GM10266 (cell line): ENCODE results near the gene TINCR.

Source experiments
- DNase-seq: peaks from one replicate; pipeline ENCODE4 v3.0.0; 2012; ENCODE audit errors: extremely low spot score
- TF ChIP-seq, protein P1 (sequence below): IDR thresholded peaks from 2 replicates; pipeline ENCODE4 v1.5.1; 2012; ENCODE audit warnings: mild to moderate bottlenecking, low read depth; ENCODE audit not compliant: control insufficient read depth, insufficient read depth; ENCODE audit errors: missing control alignments

TINCR gene

DNA sequence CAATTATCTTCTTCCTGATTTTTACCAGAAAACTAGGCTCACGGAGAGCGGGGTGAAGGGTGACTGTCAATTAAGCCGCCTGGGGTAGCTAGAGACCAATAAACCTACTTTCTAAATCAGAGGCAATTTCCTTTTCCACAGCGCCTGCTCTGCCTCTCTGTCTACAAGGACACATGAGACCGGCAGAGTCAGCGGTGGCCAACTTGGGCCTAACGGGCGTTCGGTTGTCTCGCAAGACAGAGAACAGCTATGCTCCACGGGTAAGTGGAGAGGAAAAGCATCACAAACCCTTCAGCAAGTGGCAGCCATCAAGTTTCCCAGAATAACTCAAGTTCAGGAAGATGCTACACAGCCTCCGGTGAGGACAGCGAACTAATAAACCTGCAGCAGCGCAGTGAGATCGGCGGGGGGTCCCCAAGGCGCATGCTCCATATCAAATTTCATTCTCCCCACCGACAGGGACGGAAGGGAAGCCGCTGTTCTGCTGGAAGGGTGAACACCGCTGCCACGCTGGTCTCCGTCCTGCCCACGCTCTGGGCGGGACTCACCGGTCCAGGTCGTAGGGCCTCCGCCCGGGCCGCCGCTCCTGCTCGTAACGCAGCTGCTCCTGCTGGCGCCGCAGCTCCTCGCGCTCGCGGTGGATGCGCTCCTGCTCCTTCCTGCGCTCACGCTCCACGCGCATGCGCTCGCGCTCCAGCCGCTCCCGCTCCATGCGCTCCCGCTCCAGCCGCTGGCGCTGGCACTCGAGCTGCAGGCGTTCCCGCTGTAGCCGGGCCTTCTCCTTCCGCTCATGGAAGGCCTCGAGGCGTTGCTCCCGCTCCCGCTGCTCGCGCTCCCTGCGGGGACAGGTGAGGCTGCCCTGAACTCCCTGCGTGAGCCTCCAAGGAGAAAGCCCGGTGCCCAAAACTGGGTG is 25.8 kb upstream of the TINCR start:
- TF ChIP-seq, protein P1, sequence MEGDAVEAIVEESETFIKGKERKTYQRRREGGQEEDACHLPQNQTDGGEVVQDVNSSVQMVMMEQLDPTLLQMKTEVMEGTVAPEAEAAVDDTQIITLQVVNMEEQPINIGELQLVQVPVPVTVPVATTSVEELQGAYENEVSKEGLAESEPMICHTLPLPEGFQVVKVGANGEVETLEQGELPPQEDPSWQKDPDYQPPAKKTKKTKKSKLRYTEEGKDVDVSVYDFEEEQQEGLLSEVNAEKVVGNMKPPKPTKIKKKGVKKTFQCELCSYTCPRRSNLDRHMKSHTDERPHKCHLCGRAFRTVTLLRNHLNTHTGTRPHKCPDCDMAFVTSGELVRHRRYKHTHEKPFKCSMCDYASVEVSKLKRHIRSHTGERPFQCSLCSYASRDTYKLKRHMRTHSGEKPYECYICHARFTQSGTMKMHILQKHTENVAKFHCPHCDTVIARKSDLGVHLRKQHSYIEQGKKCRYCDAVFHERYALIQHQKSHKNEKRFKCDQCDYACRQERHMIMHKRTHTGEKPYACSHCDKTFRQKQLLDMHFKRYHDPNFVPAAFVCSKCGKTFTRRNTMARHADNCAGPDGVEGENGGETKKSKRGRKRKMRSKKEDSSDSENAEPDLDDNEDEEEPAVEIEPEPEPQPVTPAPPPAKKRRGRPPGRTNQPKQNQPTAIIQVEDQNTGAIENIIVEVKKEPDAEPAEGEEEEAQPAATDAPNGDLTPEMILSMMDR: no peak
- DNase-seq: no peak

DNA sequence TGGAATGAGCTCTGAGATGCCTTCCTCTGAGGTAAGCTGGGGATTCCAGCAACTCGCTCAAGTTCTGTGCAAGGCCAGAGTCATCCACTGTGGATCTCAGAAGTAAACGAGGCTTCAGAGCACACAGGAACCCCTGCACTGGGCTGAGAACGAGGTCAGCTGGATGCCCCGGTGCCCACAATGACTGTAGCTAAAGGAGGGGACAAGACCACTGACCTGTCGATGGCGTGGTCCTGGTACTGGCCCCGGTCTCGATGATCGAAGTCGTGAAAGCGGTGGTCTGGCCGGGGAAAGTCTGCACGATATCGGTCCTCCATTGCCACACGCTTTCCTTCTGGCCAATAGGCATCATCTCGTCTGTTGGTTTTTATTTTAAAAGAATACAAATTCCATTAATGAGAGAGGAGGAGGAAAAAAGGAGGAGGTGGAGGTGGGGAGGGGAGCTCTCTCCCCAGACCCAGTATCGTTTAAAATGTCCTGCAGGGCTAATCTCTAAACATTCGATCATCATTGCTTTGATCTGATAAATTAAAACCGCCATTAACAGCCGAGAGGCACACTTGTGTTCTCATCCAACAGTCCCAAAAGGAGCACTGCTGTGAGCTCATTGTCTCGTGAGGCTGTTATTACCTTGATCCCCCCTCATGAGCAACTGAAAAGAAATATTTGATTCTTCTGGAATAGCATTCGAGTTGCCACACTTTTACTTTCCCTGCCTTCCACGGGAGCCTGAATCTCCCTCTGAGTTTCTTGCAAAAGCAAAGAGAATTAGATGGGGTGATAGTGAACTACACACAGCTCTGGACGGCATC is 25.0 kb upstream of the TINCR start:
- DNase-seq: no peak
- TF ChIP-seq, protein P1: no peak

DNA sequence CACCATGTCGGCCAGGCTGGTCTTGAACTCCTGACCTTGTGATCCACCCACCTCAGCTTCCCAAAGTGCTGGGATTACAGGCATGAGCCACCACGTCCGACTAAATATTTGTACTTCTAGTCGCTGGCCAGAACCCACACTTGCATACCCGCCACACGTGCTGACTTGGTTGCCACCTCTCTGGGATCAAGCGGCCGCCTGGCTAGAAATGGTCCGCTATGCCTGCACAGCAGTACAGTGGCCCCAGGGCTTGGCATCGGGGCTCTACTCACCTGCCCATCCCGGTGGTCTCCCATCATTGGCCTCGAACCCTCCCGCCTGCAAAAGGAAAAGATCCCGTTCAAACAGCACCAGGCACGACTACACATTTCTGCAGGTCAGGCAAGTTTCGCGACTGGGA is 23.7 kb upstream of the TINCR start:
- TF ChIP-seq, protein P1: no peak
- DNase-seq: no peak

DNA sequence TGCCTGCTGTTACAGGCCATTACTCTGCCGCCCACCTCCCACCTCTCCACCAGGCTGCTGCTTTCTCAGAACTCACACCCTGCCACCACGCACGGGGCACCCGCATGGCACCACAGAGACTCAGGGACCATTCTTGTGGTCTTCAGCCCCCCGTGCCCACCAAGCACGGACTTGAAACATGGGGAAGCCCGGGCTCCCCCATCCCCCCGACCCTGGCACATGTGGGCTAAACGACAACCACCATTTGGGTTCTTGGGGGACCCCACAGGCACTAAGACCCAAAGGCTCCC is 23.1 kb upstream of the TINCR start:
- no peak for DNase-seq
- TF ChIP-seq, protein P1: no peak

DNA sequence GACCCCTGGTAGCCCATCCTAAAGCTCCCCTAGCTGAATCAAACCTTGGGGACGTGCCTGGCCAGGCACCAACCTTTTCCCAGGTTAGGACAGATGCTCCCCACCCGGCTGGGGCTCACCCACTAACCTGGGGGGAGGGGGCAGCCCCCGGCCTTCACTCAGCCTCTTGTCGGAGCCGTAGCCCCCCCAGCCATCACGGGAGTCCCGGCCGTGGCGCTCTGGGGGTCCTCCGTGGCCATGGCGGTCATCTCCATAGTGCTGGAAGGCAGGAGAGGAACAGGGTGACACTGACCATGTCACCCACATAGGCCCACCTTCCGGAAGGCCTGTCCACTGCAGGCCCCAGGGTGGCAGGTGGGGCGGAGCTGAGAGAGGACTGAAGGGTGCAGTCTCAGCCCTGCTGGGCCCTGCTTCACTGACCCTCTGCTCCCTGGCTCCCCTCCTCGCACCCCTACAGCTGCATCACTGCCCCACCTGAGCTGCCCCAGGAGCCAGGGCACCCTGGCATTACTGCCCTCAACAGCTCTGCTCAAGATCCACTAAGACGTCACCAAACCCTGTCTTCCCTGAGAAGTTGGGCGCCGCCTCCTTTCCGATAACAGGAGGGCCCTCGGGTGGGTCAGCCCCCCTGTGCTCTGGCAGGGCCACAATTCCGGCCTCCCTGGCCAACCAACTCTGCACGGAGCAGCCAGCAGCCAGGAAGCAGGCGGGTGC is 22.6 kb upstream of the TINCR start:
- TF ChIP-seq, protein P1: no peak
- no peak for DNase-seq

DNA sequence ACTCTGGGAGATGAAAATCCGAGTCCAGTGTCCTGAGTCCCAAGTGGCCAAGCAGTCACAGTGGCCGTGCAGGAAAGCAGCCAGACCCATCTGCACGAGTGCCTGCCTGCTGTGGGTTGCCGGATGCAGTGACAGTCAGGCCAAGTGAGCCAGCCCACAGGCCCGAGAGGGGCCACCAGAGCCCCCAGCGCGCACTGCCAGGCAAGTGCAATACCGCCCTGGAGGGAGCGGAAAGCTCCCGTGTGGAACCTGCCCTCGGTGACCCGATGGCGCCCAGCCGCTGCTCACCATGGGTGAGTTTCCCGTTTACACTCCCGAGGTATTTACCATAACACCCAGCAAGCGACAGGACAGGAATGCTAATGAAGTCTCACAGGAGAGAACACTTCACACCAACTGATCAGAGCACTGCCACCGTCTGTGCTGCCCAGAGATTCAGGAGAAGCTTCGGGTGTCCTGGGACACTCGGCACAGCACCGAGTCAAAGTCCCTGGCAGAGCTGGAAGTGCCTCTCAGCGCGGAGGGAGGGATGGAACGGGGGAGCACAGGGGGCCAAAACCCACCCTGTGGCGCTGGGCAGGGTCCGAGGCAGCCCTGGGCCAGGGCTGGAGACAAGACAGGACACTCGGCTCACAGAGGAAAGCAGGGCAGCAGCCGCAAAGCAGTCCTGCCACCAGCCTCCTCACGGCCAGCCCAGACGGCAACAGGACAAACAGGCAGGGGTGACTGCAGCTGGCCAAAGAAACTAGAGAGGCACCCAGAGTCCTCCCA is 21.3 kb upstream of the TINCR start:
- TF ChIP-seq, protein P1: no peak
- no peak for DNase-seq
